HepG2 (cell line): ENCODE results near the gene S100A16. TPM values are rescaled to one million over a fixed set of nuclear protein-coding genes. Genes with fewer than 3 reads are reported as not detected.

Source experiments
- ATM ChIP-seq: fragments of 450-650 bp; IDR thresholded peaks from 2 replicates; pipeline ENCODE4 v1.7.1; 2017; ENCODE audit warnings: mild to moderate bottlenecking, borderline replicate concordance
- CERS6 ChIP-seq: sonication (generic); formaldehyde crosslinking; IDR thresholded peaks from 2 replicates; pipeline ENCODE4 v1.5.0; 2020; ENCODE audit warnings: missing genetic modification reagents
- DBP ChIP-seq: sonication (generic); formaldehyde crosslinking; IDR thresholded peaks from 2 replicates; pipeline ENCODE4 v1.4.0; 2020; ENCODE audit warnings: missing genetic modification reagents; ENCODE audit errors: not compliant biosample characterization
- FIP1L1 ChIP-seq: fragments of 200-400 bp; formaldehyde crosslinking; IDR thresholded peaks from 2 replicates; pipeline ENCODE4 v1.6.1; 2018; ENCODE audit warnings: low read depth, mild to moderate bottlenecking, low read length, moderate library complexity, borderline replicate concordance; ENCODE audit not compliant: insufficient read depth
- GATAD1 ChIP-seq: IDR thresholded peaks from 2 replicates; pipeline ENCODE4 v1.6.1; 2016; ENCODE audit warnings: missing genetic modification reagents, missing compliant biosample characterization
- HOXA7 ChIP-seq: sonication (generic); formaldehyde crosslinking; IDR thresholded peaks from 2 replicates; pipeline ENCODE4 v1.8.1; 2022; ENCODE audit warnings: mild to moderate bottlenecking, missing genetic modification reagents, moderate library complexity
- JUN ChIP-seq: sonication (generic); formaldehyde crosslinking; IDR thresholded peaks from 2 replicates; pipeline ENCODE4 v1.4.0; 2020; ENCODE audit warnings: mild to moderate bottlenecking, missing genetic modification reagents
- KLF11 ChIP-seq: IDR thresholded peaks from 2 replicates; pipeline ENCODE4 v1.6.1; 2016; ENCODE audit warnings: missing compliant biosample characterization
- KLF15 ChIP-seq: sonication (generic); formaldehyde crosslinking; IDR thresholded peaks from 2 replicates; pipeline ENCODE4 v1.8.1; 2023; ENCODE audit warnings: borderline replicate concordance, mild to moderate bottlenecking, inconsistent platforms, missing genetic modification reagents, mixed read lengths
- MAFK ChIP-seq, 2 experiments: IDR thresholded peaks in 1 of 2; conservative IDR thresholded peaks in 1 of 2; 2 replicates each; pipeline ENCODE4 v1.6.1; 2011; ENCODE audit warnings: improper control_type of control experiment in 2 of 2, low read length in 2 of 2
- NFE2L1 ChIP-seq: sonication (generic); formaldehyde crosslinking; IDR thresholded peaks from 2 replicates; pipeline ENCODE4 v1.4.0; 2020; ENCODE audit warnings: missing genetic modification reagents, mild to moderate bottlenecking, borderline replicate concordance
- PTBP1 ChIP-seq: fragments of 200-400 bp; formaldehyde crosslinking; IDR thresholded peaks from 2 replicates; pipeline ENCODE4 v1.6.1; 2018; ENCODE audit warnings: low read length, low read depth; ENCODE audit not compliant: poor library complexity, severe bottlenecking
- SALL1 ChIP-seq: sonication (generic); formaldehyde crosslinking; IDR thresholded peaks from 2 replicates; pipeline ENCODE4 v1.8.0; 2022; ENCODE audit warnings: mild to moderate bottlenecking, missing genetic modification reagents
- SMARCC2 ChIP-seq: fragments of 450-650 bp; IDR thresholded peaks from 2 replicates; pipeline ENCODE4 v1.6.1; 2017; ENCODE audit warnings: antibody characterized with exemption, mild to moderate bottlenecking
- SNAI1 ChIP-seq: sonication (generic); formaldehyde crosslinking; IDR thresholded peaks from 2 replicates; pipeline ENCODE4 v1.5.0; 2020; ENCODE audit warnings: mild to moderate bottlenecking, missing genetic modification reagents, borderline replicate concordance
- SNAPC5 ChIP-seq: sonication (generic); formaldehyde crosslinking; IDR thresholded peaks from 2 replicates; pipeline ENCODE4 v1.8.1; 2023; ENCODE audit warnings: mild to moderate bottlenecking, missing genetic modification reagents, borderline replicate concordance
- SRSF1 ChIP-seq: fragments of 200-400 bp; formaldehyde crosslinking; optimal IDR thresholded peaks from 2 replicates; pipeline ENCODE3; 2017; ENCODE audit warnings: mild to moderate bottlenecking, low read depth, low read length, moderate library complexity
- TFAP4 ChIP-seq: sonication (generic); IDR thresholded peaks from 2 replicates; pipeline ENCODE4 v1.6.1; 2016; ENCODE audit warnings: low read depth, borderline replicate concordance
- ZFX ChIP-seq: sonication (generic); formaldehyde crosslinking; IDR thresholded peaks from 2 replicates; pipeline ENCODE4 v1.4.0; 2020; ENCODE audit warnings: mild to moderate bottlenecking, low read depth, missing genetic modification reagents, moderate library complexity
- ZKSCAN8 ChIP-seq: IDR thresholded peaks from 2 replicates; pipeline ENCODE4 v1.6.1; 2016; ENCODE audit warnings: borderline replicate concordance, missing genetic modification reagents, missing compliant biosample characterization
- ZMAT5 ChIP-seq: sonication (generic); formaldehyde crosslinking; IDR thresholded peaks from 2 replicates; pipeline ENCODE4 v1.5.0; 2020; ENCODE audit warnings: mild to moderate bottlenecking, low read depth, missing genetic modification reagents, borderline replicate concordance
- ZNF138 ChIP-seq: sonication (generic); formaldehyde crosslinking; IDR thresholded peaks from 2 replicates; pipeline ENCODE4 v1.5.0; 2020; ENCODE audit warnings: mild to moderate bottlenecking, low read depth, missing genetic modification reagents
- ZNF292 ChIP-seq: sonication (generic); formaldehyde crosslinking; IDR thresholded peaks from 2 replicates; pipeline ENCODE4 v1.8.1; 2022; ENCODE audit warnings: mild to moderate bottlenecking, low read depth, missing genetic modification reagents, borderline replicate concordance
- ZNF441 ChIP-seq: sonication (generic); formaldehyde crosslinking; IDR thresholded peaks from 2 replicates; pipeline ENCODE4 v1.7.0; 2021; ENCODE audit warnings: missing genetic modification reagents, borderline replicate concordance
- ZNF512 ChIP-seq: sonication (generic); formaldehyde crosslinking; IDR thresholded peaks from 2 replicates; pipeline ENCODE4 v1.4.0; 2020; ENCODE audit warnings: mild to moderate bottlenecking, missing genetic modification reagents
- ZNF558 ChIP-seq: sonication (generic); formaldehyde crosslinking; IDR thresholded peaks from 2 replicates; pipeline ENCODE4 v1.9.0; 2022; ENCODE audit warnings: mild to moderate bottlenecking, missing genetic modification reagents, borderline replicate concordance
- ZNF589 ChIP-seq: sonication (generic); formaldehyde crosslinking; conservative IDR thresholded peaks from 2 replicates; pipeline ENCODE4 v1.8.0; 2022; ENCODE audit warnings: mild to moderate bottlenecking, moderate library complexity, missing genetic modification reagents
- polyA plus RNA-seq, 8 experiments: library from polyadenylated mRNA; depleted of rRNA in 3 of 8; stranded (reverse) in 7 of 8; unstranded in 1 of 8; fragments of >200 nt; fragmentation: Illumina TruSeq in 4 of 8; extraction: Trizol in 4 of 8; gene quantifications; 2 replicates each; pipeline versions ENCODE4 v1.2.1 to v1.2.3, GENCODE V29; 2011 to 2016; ENCODE audit warnings: low read depth in 4 of 8, missing spikeins in 1 of 8, mixed read lengths in 1 of 8; ENCODE audit not compliant: insufficient read depth in 1 of 8
- total RNA-seq, 5 experiments: library from RNA; depleted of rRNA; stranded (reverse); fragments of >200 nt; fragmentation: Illumina TruSeq; extraction: Trizol; gene quantifications; 2 replicates each; pipeline ENCODE4 v1.2.3, GENCODE V29; 2016; ENCODE audit warnings: low read depth in 1 of 5

S100A16 gene
- total and polyA plus RNA-seq, 2 of the 13 experiments (the other 11 are each of a cell fraction or from before 2014, with no cell fraction given), result 46.0 to 195 TPM

- no peak for TF ChIP-seq SNAPC5 (CRISPR knock-in tag)
- TF ChIP-seq DBP (CRISPR knock-in tag), result no peak
- no peak for TF ChIP-seq PTBP1
- TF ChIP-seq ZNF589 (CRISPR knock-in tag), result no peak
- TF ChIP-seq ZMAT5, result no peak
- TF ChIP-seq SALL1 (CRISPR knock-in tag), result peak; percentile 45; the same call in 1 of the 2 replicates
- no peak for TF ChIP-seq NFE2L1 (CRISPR knock-in tag)
- no peak for TF ChIP-seq ZKSCAN8 (CRISPR knock-in tag)
- no peak for TF ChIP-seq ZNF441 (CRISPR knock-in tag)
- no peak for TF ChIP-seq SNAI1
- TF ChIP-seq HOXA7 (CRISPR knock-in tag), result no peak
- TF ChIP-seq SMARCC2, result no peak
- TF ChIP-seq KLF15 (CRISPR knock-in tag), result no peak
- peak; percentile 24; the same call in 1 of the 2 replicates for TF ChIP-seq GATAD1
- no peak for TF ChIP-seq ZNF558 (CRISPR knock-in tag)
- TF ChIP-seq MAFK (conservative IDR thresholded peaks at IDR 0.05 in 1 of 2, IDR thresholded peaks at IDR 0.05 in 1 of 2; ENCODE audit: low read length in 2 of 2), result no peak
- TF ChIP-seq SRSF1, result no peak
- TF ChIP-seq JUN, result no peak
- TF ChIP-seq ZNF512 (CRISPR knock-in tag), result no peak
- peak; percentile 43; the same call in 1 of the 2 replicates for TF ChIP-seq ZFX (CRISPR knock-in tag)
- no peak for TF ChIP-seq CERS6 (CRISPR knock-in tag)
- no peak for TF ChIP-seq KLF11 (CRISPR knock-in tag)
- TF ChIP-seq ZNF292 (CRISPR knock-in tag), result no peak
- no peak for TF ChIP-seq ATM
- TF ChIP-seq FIP1L1, result no peak
- no peak for TF ChIP-seq ZNF138 (CRISPR knock-in tag)
- TF ChIP-seq TFAP4, result no peak
Measured at GRCh38 chr1:153572569-153573015, 40.3 kb downstream of the S100A16 start (continued).
